LNCAP (cell line): Measurements from ENCODE around the gene CLIC3.

Experiments used
- TF ChIP-seq, protein P1 (sequence below): fragments of 450-650 bp; IDR thresholded peaks from 2 replicates; pipeline ENCODE4 v1.5.1; 2017; ENCODE audit warnings: mild to moderate bottlenecking

CLIC3 gene

DNA sequence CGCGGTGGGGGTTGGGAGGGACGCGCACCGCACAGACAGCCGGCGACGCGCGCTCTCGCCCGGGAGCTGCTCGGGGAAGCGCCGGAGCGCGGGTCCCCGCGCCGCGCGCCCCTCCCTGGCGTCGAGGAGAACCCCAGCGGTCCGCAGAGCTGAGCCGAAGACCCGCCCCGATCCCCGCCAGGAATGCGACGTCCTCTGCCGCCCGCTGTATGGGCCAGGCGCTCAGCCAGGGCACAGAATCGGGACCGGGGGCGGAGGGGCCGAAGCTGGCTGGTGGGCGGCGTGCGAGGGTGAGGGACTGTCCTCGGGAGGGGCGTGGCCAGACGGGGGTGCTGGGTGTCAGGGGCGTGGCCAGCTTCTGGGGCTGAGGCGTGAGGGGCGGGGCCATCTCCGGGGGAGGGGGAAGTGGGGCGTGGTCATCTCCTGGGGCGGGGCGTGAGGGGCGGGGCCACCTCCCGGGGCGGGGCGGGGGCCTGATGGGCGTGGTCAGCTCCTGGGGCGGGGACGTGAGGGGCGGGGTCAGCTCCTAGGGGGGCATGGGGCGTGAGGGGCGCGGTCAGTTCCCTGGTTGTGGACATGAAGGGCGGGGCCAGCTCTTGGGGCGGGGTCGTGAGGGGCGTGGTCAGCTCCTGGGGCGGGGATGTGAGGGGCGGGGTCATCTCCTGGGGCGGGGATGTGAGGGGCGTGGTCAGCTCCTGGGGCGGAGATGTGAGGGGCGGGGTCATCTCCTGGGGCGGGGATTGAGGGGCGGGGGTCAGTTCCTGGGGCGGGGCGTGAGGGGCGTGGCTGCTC is 18.1 kb downstream of the CLIC3 start:
- TF ChIP-seq, protein P1, sequence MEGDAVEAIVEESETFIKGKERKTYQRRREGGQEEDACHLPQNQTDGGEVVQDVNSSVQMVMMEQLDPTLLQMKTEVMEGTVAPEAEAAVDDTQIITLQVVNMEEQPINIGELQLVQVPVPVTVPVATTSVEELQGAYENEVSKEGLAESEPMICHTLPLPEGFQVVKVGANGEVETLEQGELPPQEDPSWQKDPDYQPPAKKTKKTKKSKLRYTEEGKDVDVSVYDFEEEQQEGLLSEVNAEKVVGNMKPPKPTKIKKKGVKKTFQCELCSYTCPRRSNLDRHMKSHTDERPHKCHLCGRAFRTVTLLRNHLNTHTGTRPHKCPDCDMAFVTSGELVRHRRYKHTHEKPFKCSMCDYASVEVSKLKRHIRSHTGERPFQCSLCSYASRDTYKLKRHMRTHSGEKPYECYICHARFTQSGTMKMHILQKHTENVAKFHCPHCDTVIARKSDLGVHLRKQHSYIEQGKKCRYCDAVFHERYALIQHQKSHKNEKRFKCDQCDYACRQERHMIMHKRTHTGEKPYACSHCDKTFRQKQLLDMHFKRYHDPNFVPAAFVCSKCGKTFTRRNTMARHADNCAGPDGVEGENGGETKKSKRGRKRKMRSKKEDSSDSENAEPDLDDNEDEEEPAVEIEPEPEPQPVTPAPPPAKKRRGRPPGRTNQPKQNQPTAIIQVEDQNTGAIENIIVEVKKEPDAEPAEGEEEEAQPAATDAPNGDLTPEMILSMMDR, result no peak

DNA sequence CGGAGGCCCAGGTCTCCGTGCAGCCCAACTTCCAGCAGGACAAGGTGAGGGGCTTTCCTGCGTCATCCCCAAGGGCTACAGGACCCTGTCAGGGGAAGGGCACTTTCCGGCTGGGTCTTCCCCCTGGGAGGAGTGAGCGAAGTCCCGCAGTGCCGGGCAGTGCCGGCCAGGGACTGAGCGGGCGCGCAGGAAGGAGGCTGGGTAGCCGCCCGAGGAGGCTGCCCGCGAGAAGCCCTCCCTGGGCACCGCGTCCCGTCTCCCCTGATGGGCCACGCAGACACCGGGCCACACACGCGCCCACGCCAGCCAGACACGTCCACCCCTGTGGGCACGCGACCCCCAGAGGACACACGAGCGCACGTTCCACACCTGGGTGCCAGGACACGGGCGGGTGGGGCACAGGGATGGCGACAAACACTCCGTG is 18.7 kb downstream of the CLIC3 start:
- TF ChIP-seq, protein P1, result no peak

DNA sequence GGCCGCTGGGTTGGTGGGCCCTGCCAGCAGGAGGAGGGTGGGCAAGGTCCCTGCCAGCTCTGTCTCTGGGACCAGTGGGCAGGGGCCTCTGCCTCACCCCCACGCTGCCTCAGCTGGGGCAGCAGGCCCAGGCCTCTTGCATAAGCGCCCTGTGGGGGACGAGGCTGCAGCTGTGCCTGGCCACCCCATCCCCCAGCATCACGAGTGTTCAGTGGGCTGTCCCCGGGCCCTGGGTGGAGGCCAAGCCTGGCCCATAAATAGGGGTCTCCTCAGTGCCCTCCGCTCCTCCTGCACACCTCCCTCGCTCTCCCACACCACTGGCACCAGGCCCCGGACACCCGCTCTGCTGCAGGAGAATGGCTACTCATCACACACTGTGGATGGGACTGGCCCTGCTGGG is 19.1 kb downstream of the CLIC3 start, which contains the start of gene PTGDS:
PTGDS (plus strand) TSS at position 282 of the 400 bp plus-strand sequence; CDS start at position 357, 75 bp downstream.
- TF ChIP-seq, protein P1, result no peak

DNA sequence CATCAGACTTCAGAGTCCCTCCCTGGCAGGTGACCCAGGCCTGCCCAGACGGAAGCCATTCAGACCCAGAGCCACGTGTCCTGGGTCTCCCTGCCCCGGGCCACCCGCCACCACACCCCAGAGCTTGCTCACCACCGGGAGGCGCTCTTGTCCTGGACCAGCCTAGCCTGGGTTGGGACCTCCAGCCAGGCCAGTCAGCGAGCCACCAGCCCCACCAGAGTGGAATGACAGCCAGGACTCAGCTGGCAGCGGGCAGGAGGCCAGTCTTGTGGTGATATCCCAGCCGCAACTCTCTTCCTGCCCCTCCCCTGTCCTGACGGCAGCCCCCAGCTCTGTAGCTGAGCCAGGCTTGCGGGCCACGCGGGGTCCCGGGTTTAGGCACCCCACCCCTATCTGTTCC is 20.7 kb downstream of the CLIC3 start:
- TF ChIP-seq, protein P1, result no peak

DNA sequence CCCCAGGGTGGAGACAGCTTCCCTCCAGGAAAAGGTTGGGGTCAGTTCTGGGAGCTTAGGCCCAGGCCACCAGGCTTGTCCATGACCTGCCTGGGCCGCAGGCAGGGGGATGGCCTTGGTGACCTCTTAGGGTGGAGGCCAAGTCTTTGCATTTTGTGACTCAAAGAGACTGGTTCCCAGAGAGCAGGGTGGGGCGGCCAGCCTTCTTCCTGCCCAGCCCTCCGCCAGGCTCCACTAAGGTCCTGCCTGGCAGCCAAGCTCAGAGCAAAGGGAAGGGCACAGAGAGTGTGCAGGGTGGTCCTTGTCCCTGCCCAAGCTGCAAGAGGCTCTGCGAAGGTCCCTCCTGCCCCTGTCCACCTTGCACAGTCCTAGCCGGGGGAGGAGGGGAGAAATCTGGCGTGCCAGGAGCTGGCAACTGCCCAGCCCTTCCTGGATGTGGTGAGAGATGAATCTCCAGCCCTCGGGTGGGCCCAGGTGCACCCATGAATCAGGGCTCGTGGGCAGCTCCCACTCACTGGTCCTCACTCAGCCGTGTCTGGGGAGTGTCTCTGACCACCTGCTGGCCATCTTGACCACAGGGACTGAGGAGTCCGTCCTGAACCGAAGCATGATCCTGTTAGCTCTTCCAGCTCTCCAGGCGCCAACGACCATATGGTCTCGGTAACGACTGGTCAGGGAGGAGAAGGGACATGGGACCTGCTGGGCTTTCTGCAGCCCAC is 21.4 kb downstream of the CLIC3 start:
- TF ChIP-seq, protein P1, result no peak

DNA sequence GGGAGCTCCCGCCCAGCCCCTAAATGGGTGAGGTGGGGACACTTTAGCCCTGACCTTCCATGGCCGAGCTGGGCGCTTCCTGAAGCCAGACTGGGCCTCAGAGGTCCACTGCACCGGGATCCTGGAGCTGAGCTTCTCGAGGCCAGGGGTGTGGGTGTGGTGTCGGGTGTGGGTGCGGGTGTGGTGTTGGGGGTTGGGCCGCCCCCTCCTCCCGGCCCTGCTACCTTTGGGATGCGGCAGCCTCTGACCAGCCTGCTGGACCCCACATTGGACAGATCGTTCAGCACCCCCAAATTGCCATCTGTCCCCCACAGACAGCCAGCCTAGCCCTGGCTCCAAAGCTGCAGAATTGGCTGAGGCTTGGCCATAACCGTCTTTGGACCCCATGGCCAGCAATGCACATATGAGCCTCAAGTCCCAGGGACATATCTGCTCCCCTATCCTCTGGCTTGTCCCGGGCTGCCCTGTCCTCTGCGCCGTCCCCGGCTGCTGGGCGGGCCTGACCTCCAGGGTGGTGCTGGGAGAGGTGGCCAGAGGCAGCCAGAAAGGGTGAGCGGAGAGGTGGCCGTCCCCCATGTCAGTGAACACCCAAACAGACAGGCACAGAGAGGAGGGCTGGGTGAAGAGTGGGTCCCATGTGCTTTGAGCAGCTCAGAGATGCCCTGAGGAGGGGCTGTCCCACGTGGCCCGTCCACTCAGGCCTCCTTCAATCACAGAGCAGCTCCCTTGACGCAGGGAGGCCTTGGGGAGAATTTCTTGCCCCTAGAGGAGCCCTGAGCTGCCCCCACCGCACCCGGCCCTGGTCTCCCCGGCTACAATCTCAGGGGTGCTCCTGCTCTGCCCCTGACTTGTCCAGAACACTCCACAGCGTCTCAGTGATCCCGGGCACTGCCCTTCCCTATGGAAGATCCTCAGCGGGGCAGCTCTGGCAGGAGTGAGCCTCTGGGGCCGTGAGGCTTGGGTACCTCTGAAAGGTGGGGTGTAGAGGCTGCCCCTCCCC is 22.4 kb downstream of the CLIC3 start:
- TF ChIP-seq, protein P1, result no peak

DNA sequence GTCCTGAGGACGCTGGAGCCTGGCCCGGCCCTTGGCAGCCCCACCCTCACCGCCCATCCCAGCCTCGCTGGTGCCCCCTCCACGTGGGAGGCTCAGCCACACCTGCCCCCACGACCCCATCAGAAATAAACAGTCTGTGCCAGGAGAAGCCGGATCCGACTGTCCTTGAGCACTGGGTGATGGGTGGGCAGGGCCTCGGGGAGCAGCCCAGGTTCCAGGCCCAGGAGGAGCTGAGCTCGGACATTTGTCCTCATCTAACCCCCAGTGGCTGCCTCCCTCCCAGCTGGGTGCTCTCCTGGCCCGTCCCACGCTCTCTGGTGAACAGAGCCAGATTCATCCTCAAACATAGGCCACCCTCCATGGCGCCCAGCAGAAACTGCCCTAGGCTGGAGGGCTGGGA is 23.6 kb downstream of the CLIC3 start:
- TF ChIP-seq, protein P1, result no peak
